ENCODE measurements around the gene IP6K3. TPM values are rescaled to one million over a fixed set of nuclear protein-coding genes. Genes with fewer than 3 reads are reported as not detected.

IP6K3 gene
- total RNA-seq, 1 experiment from 2014 or later: not detected

DNA sequence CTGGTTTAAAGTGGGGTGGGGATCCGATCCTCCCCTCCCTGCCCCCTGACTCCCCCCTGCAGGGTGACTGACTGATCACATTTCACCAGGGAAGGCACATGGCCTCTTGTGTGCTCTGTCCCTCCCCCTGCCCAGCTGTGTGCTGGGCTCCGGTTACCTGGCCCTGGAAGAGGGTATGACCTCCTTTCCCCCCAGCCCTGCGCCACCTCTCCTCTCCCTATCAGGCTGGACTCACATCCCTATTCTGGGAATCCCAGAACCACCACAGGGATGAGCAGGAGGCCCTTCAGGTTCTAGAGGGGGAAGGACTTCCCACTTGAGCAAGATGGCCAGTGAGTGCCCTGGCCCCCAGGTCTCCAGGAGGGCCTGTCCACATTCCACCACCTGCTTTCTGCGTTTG is 2.1 kb upstream of the IP6K3 start:
- intact Hi-C loops (cut with micrococcal nuclease; ENCODE audit: unreplicated experiment): loop anchor here (10.0 kb wide), 1 partner anchor 406 kb away; no protein-coding TSS in a partner anchor
- H3K4me3 ChIP-seq (ENCODE audit: low read depth in 2 of 2, low read length in 2 of 2): no peak overlapping the region
- DNase-seq (ENCODE audit: low read depth, low spot score) (no peak), ATAC-seq (no peak)
- H3K27ac ChIP-seq (ENCODE audit: low read length): no peak overlapping the region
- BruUV-seq (replicated peaks): no TSS peak
- H3K4me1 ChIP-seq (ENCODE audit: control insufficient read depth, insufficient read depth, low read length): peaks cover 14% of the 10 kb centered on the region
- TF ChIP-seq CTCF (IDR thresholded peaks at IDR 0.05): no peak
- no peaks in the 10 kb centered on the region for H3K9me3 ChIP-seq (ENCODE audit: control insufficient read depth, insufficient read depth, low read depth, low read length)
- no peaks in the 10 kb centered on the region for H3K27me3 ChIP-seq (ENCODE audit: control insufficient read depth, insufficient read depth, low read length)
- H3K36me3 ChIP-seq (ENCODE audit: control insufficient read depth, insufficient read depth, low read length): no peaks in the 10 kb centered on the region
- ChIA-PET CTCF (interaction anchor here (0.7 kb wide), 1 partner anchor 1248 kb away, joined by 9 read pairs; no protein-coding TSS in a partner anchor), POLR2A (interaction anchor here (0.7 kb wide), 1 partner anchor 1943 kb away, joined by 3 read pairs; no protein-coding TSS in a partner anchor)
- in situ Hi-C loops (cut with HindIII; ENCODE audit: low pct_unique_long_range_greater_than_20kb, low sequenced_read_pairs): no loop called here

GRCh38 chr6:33747823-33748222 is 1.1 kb upstream of the IP6K3 start:
- DNase-seq (ENCODE audit: low read depth, low spot score) (no peak), ATAC-seq (no peak)
- ChIA-PET CTCF (interaction anchor here (1.2 kb wide), 1 partner anchor 37 kb away, joined by 5 read pairs; the partner anchor contains the start of gene UQCC2), POLR2A (no interaction called here)
- H3K4me1 ChIP-seq (ENCODE audit: control insufficient read depth, insufficient read depth, low read length): peaks cover 14% of the 10 kb centered on the region
- H3K27ac ChIP-seq (ENCODE audit: low read length): no peak overlapping the region
- H3K27me3 ChIP-seq (ENCODE audit: control insufficient read depth, insufficient read depth, low read length): no peaks in the 10 kb centered on the region
- intact Hi-C loops (cut with micrococcal nuclease; ENCODE audit: unreplicated experiment) (loop anchor here (10.0 kb wide), 1 partner anchor 407 kb away; no protein-coding TSS in a partner anchor), in situ Hi-C loops (cut with HindIII; ENCODE audit: low pct_unique_long_range_greater_than_20kb, low sequenced_read_pairs) (no loop called here)
- TF ChIP-seq POLR2AphosphoS5 (IDR thresholded peaks at IDR 0.05; ENCODE audit: low read depth, low read length): no peak
- no peak for TF ChIP-seq REST (IDR thresholded peaks at IDR 0.05; ENCODE audit: insufficient read depth in 1 of 2, low read depth in 2 of 2, low read length in 1 of 2)
- TF ChIP-seq SIN3A (IDR thresholded peaks at IDR 0.05; ENCODE audit: borderline replicate concordance, insufficient read depth, low read depth, low read length): no peak
- no peak for TF ChIP-seq TCF7L2 (IDR thresholded peaks at IDR 0.05; ENCODE audit: low read depth, low read length)
- no peak for TF ChIP-seq CTCF (IDR thresholded peaks at IDR 0.05)
- H3K9me3 ChIP-seq (ENCODE audit: control insufficient read depth, insufficient read depth, low read depth, low read length): no peaks in the 10 kb centered on the region
- BruUV-seq (replicated peaks): no TSS peak
- H3K36me3 ChIP-seq (ENCODE audit: control insufficient read depth, insufficient read depth, low read length): no peaks in the 10 kb centered on the region
- H3K4me3 ChIP-seq (ENCODE audit: low read depth in 2 of 2, low read length in 2 of 2): no peak overlapping the region

All from Panc1 (cell line).